K562 (cell line): ENCODE measurements around the gene TMEM271. TPM values are rescaled to one million over a fixed set of nuclear protein-coding genes. Genes with fewer than 3 reads are reported as not detected.

ENCODE experiments used
- ATAC-seq: fragments of 200-7000 bp; cut with Tn5 transposase; 3 replicates; pipeline ENCODE4 v1.9.1; 2020; ENCODE audit warnings: moderate library complexity
- BruUV-seq: library from RNA; stranded (reverse); fragments of 400-500 nt; replicated peaks from 2 replicates; lab custom pipeline; 2021; lab: Mats Ljungman, UMichigan
- CTCF ChIA-PET: fragments of 300-600 bp; formaldehyde crosslinking; extraction: SDS; loops from one replicate; lab custom pipeline; 2021; ENCODE audit warnings: low intra/inter-chr PET ratio; lab: Yijun Ruan, JAX
- POLR2A ChIA-PET: fragments of 300-600, 350-650 bp; sonication (Branson Sonifier 250); formaldehyde crosslinking; extraction: SDS; loops from one replicate; lab custom pipeline; 2021; ENCODE audit warnings: antibody characterized with exemption, inconsistent platforms; lab: Yijun Ruan, JAX
- DNase-seq, 4 experiments: peaks; one replicate each; pipeline versions ENCODE4 v3.0.0 to v3.0.0-alpha.2; 2011 to 2018; ENCODE audit warnings: low spot score in 3 of 4, mixed read lengths in 3 of 4; ENCODE audit errors: extremely low read depth in 1 of 4
- FAIRE-seq: peaks from 2 replicates; lab custom pipeline; 2011; peaks lifted over from hg19 to GRCh38; lab: Jason Lieb, UNC
- H2AFZ ChIP-seq: 2 replicates; pipeline ENCODE4 v1.6.0; 2011; ENCODE audit warnings: low read depth, low read length, control low read depth, inconsistent platforms
- H3K27ac ChIP-seq: fragments of 200-600 bp; 3 replicates; pipeline ENCODE4 v1.8.0; 2011; ENCODE audit warnings: low read depth, mild to moderate bottlenecking, control low read depth, inconsistent platforms, low read length, moderate library complexity, mixed read lengths; ENCODE audit errors: extremely low read depth
- H3K27me3 ChIP-seq, 2 experiments: fragments of 300-600 bp in 1 of 2; 2 replicates in 1 of 2; 3 replicates in 1 of 2; pipeline versions ENCODE4 v1.6.0 to v1.8.0; 2011; ENCODE audit warnings: inconsistent platforms in 2 of 2, low read length in 2 of 2, mild to moderate bottlenecking in 1 of 2, mixed read lengths in 1 of 2, moderate library complexity in 1 of 2; ENCODE audit not compliant: control insufficient read depth in 2 of 2, insufficient read depth in 2 of 2
- H3K36me3 ChIP-seq: fragments of 300-600 bp; 3 replicates; pipeline ENCODE4 v1.8.0; 2011; ENCODE audit warnings: mild to moderate bottlenecking, low read length, inconsistent platforms; ENCODE audit not compliant: control insufficient read depth, insufficient read depth
- H3K4me1 ChIP-seq, 2 experiments: fragments of 200-600 bp in 1 of 2; replicated peaks in 1 of 2; 2 replicates in 1 of 2; 3 replicates in 1 of 2; pipeline versions ENCODE4 v1.5.1 to v1.8.0; 2011; ENCODE audit warnings: inconsistent platforms in 2 of 2, low read length in 2 of 2, mild to moderate bottlenecking in 1 of 2, mixed read lengths in 1 of 2, moderate library complexity in 1 of 2; ENCODE audit not compliant: control insufficient read depth in 2 of 2, insufficient read depth in 2 of 2
- H3K4me2 ChIP-seq: 2 replicates; pipeline ENCODE4 v1.6.1; 2011; ENCODE audit warnings: low read length, control low read depth, inconsistent platforms, mixed read lengths; ENCODE audit not compliant: insufficient read depth
- H3K4me3 ChIP-seq: fragments of 200-600 bp; sonication (generic), shearing (Covaris generic); 2 replicates; pipeline ENCODE4 v1.5.1; 2016; ENCODE audit warnings: control low read depth, inconsistent platforms
- H3K79me2 ChIP-seq: fragments of 200-600 bp; 3 replicates; pipeline ENCODE4 v1.8.0; 2011; ENCODE audit warnings: low read length, inconsistent platforms; ENCODE audit not compliant: control insufficient read depth, insufficient read depth
- H3K9ac ChIP-seq, 2 experiments: 2 replicates each; pipeline versions ENCODE4 v1.6.0 to v1.6.1; 2011; ENCODE audit warnings: low read depth in 2 of 2, low read length in 2 of 2, control low read depth in 1 of 2, inconsistent platforms in 1 of 2, mild to moderate bottlenecking in 1 of 2, mixed read lengths in 1 of 2; ENCODE audit not compliant: insufficient read depth in 1 of 2
- H3K9me1 ChIP-seq: one replicate; pipeline ENCODE4 v1.6.0; 2011; ENCODE audit warnings: inconsistent platforms, mild to moderate bottlenecking, low read length, moderate library complexity; ENCODE audit not compliant: control insufficient read depth, insufficient read depth
- H3K9me3 ChIP-seq: replicated peaks from 2 replicates; pipeline ENCODE4 v1.5.1; 2011; ENCODE audit warnings: low read depth, low read length, inconsistent platforms; ENCODE audit not compliant: control insufficient read depth, insufficient read depth
- H4K20me1 ChIP-seq: replicated peaks from 2 replicates; pipeline ENCODE4 v1.6.1; 2011; ENCODE audit warnings: low read length, inconsistent platforms, mixed read lengths; ENCODE audit not compliant: control insufficient read depth, insufficient read depth
- BDP1 ChIP-seq: IDR thresholded peaks from 3 replicates; pipeline ENCODE4 v1.6.1; 2011; ENCODE audit not compliant: insufficient read length, insufficient read depth
- ETV6 ChIP-seq, 3 experiments: fragments of 150-350 bp in 1 of 3; sonication (generic) in 1 of 3; formaldehyde crosslinking in 1 of 3; IDR thresholded peaks; 2 replicates each; pipeline versions ENCODE4 v1.6.1 to v1.8.0; 2014 to 2022; ENCODE audit warnings: borderline replicate concordance in 2 of 3, low read depth in 2 of 3, antibody characterized with exemption in 1 of 3, low read length in 1 of 3, mild to moderate bottlenecking in 1 of 3, missing genetic modification reagents in 1 of 3
- FIP1L1 ChIP-seq: fragments of 200-400 bp; formaldehyde crosslinking; IDR thresholded peaks from 2 replicates; pipeline ENCODE4 v1.6.1; 2018; ENCODE audit warnings: mild to moderate bottlenecking, low read depth, low read length; ENCODE audit not compliant: poor library complexity, severe bottlenecking
- MLX ChIP-seq, 2 experiments: fragments of 450-650 bp in 1 of 2; sonication (generic) in 1 of 2; formaldehyde crosslinking; conservative IDR thresholded peaks; 2 replicates each; pipeline versions ENCODE4 v1.4.0 to v1.8.1; 2020 to 2022; ENCODE audit warnings: mild to moderate bottlenecking in 1 of 2, missing genetic modification reagents in 1 of 2
- MTA2 ChIP-seq: fragments of 450-650 bp; IDR thresholded peaks from 2 replicates; pipeline ENCODE4 v1.6.1; 2016; ENCODE audit warnings: low read depth
- ZNF212 ChIP-seq: fragments of 450-650 bp; formaldehyde crosslinking; IDR thresholded peaks from 2 replicates; pipeline ENCODE4 v1.4.0; 2020; ENCODE audit warnings: mild to moderate bottlenecking
- ZNF253 ChIP-seq: fragments of 250-450 bp; sonication (Bioruptor Pico); conservative IDR thresholded peaks from 2 replicates; pipeline ENCODE4 v1.6.1; 2021; ENCODE audit warnings: mild to moderate bottlenecking
- ZSCAN32 ChIP-seq: fragments of 450-650 bp; formaldehyde crosslinking; IDR thresholded peaks from 2 replicates; pipeline ENCODE4 v1.4.0; 2020; ENCODE audit warnings: mild to moderate bottlenecking, moderate library complexity
- WGBS: fragments of 100-300 bp; shearing (Covaris generic); methylation state at CpG from one replicate; pipeline ENCODE4 v1.1.6; 2016; ENCODE audit warnings: low coverage, mixed read lengths; ENCODE audit not compliant: insufficient coverage; ENCODE audit errors: missing lambda C conversion rate; 5-methylcytosine and 5-hydroxymethylcytosine counted together
- in situ Hi-C: fragments of 300-500 bp; cut with MboI; formaldehyde crosslinking; loops from 4 replicates; pipeline ENCODE4 v1.15.0; 2018; ENCODE audit warnings: inconsistent platforms, mixed read lengths
- intact Hi-C: fragments of 100-400 bp; cut with micrococcal nuclease; formaldehyde crosslinking; loops from 2 replicates; pipeline ENCODE4 v1.14.2; 2022
- polyA plus RNA-seq, 8 experiments: library from polyadenylated mRNA; depleted of rRNA in 4 of 8; stranded (reverse) in 5 of 8; unstranded in 3 of 8; fragments of >200 nt; fragmentation: Nextera tagmentation in 2 of 8; fragmentation: Illumina TruSeq in 1 of 8; extraction: Ambion mirVana in 2 of 8; extraction: Trizol in 1 of 8; gene quantifications; 2 replicates each; pipeline versions ENCODE4 v1.2.1 to v1.2.3, GENCODE V29; 2011 to 2014; ENCODE audit warnings: inconsistent platforms in 1 of 8, missing spikeins in 1 of 8
- total RNA-seq, 7 experiments: library from RNA; depleted of rRNA in 6 of 7; stranded (reverse); fragments of >200 nt in 6 of 7; fragmentation: Illumina TruSeq in 2 of 7; extraction: Trizol in 2 of 7; gene quantifications; 2 replicates each; pipeline versions ENCODE4 v1.2.1 to v1.2.3, GENCODE V29; 2011 to 2021; ENCODE audit warnings: low replicate concordance in 1 of 7
- TF ChIP-seq, protein P1 (sequence below): sonication (generic); formaldehyde crosslinking; IDR thresholded peaks from 2 replicates; pipeline ENCODE4 v1.8.0; 2022; ENCODE audit warnings: mild to moderate bottlenecking, missing genetic modification reagents

TMEM271 gene
- total and polyA plus RNA-seq, 9 of the 15 experiments (the other 6 are each of a cell fraction or from before 2014, with no cell fraction given) = not detected

DNA sequence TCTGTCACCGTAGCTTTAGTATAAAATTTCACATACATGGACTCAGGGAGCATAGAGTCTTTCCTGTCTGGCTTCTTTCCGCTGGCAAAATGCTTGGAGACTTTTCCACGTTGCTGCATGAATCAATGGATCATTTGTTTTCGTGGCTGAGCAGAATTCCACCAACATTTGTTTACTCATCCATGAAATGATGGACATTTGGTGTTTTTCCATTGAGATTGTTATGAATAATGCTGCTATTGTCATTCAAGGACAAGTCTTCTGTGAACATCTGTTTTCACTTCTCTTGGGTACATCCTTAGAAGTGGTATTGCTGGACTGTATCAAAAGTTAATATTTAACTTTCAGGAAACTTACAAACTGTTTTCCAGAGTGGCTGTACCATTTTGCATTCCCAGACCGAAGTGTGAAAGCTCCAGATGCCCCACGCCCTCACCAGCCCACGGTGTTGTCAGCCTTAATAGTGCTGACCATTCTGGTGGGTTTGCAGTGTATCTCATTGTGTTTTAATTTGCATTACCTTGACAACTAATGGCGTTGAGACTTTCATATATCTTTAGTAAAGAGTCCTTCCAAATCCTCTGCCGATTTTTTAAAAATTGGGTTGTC is 5.8 kb upstream of the TMEM271 start:
- H3K79me2 ChIP-seq = no peaks in the 10 kb centered on the region
- no peak overlapping the region for H3K4me3 ChIP-seq
- ATAC-seq = no peak
- FAIRE-seq = no peak
- H3K36me3 ChIP-seq = no peaks in the 10 kb centered on the region
- no peaks in the 10 kb centered on the region for H3K9me3 ChIP-seq
- DNase-seq = no peak
- H3K27me3 ChIP-seq = peaks cover 5 to 25% of the 10 kb centered on the region in 2 experiments; a peak in 3 of 5 replicates
- intact Hi-C loops (no loop called here), in situ Hi-C loops (no loop called here)
- no TSS peak for BruUV-seq
- no peak overlapping the region for H3K4me2 ChIP-seq
- TF ChIP-seq BDP1 (no peak), ZNF253 (no peak), MTA2 (no peak), ZNF212 (CRISPR knock-in tag) (no peak), MLX (CRISPR knock-in tag; conservative IDR thresholded peaks at IDR 0.05) (no peak), FIP1L1 (no peak), ZSCAN32 (CRISPR knock-in tag) (no peak), ETV6 (IDR thresholded peaks at IDR 0.05; ENCODE audit: borderline replicate concordance in 1 of 2, low read depth in 2 of 2, low read length in 1 of 2) (no peak), ETV6 (CRISPR knock-in tag; IDR thresholded peaks at IDR 0.05; ENCODE audit: borderline replicate concordance) (no peak)
- TF ChIP-seq, protein P1, sequence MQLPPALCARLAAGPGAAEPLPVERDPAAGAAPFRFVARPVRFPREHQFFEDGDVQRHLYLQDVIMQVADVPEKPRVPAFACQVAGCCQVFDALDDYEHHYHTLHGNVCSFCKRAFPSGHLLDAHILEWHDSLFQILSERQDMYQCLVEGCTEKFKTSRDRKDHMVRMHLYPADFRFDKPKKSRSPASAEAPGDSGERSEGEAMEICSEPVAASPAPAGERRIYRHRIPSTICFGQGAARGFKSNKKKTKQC = no peak
- no peak overlapping the region for H3K9ac ChIP-seq
- CTCF ChIA-PET = no interaction called here
- H2AFZ ChIP-seq = no peak overlapping the region
- H3K27ac ChIP-seq = no peak overlapping the region
- H3K9me1 ChIP-seq = no peaks in the 10 kb centered on the region
- peaks cover 0 to 17% of the 10 kb centered on the region in 2 experiments; a peak in 2 of 5 replicates for H3K4me1 ChIP-seq
- no peaks in the 10 kb centered on the region for H4K20me1 ChIP-seq
- 0% methylated on average over 9 of the region's 9 CpGs for WGBS
- POLR2A ChIA-PET = interaction anchor here (0.6 kb wide), 1 partner anchor 115 kb away, joined by 3 read pairs; no protein-coding TSS in a partner anchor
